ENCODE results near the gene HOXC11.

- TF ChIP-seq CTCF (conservative IDR thresholded peaks at IDR 0.05; ENCODE audit: low read depth in 2 of 2) (no peak), STAT1 (IDR thresholded peaks at IDR 0.05; ENCODE audit: unreplicated experiment) (no peak), ETS1 (IDR thresholded peaks at IDR 0.05) (no peak), POLR2AphosphoS5 (IDR thresholded peaks at IDR 0.05; ENCODE audit: low read depth) (no peak), JUNB (IDR thresholded peaks at IDR 0.05; ENCODE audit: unreplicated experiment) (no peak), CREB1 (CRISPR knock-in tag; IDR thresholded peaks at IDR 0.05; ENCODE audit: low read depth) (no peak), EZH2phosphoT487 (IDR thresholded peaks at IDR 0.05; ENCODE audit: unreplicated experiment) (peak; percentile 25), EZH2 (IDR thresholded peaks at IDR 0.05; ENCODE audit: low read depth, unreplicated experiment) (peak; percentile 32), ZNF114 (CRISPR knock-in tag; IDR thresholded peaks at IDR 0.05) (no peak), ZNF462 (CRISPR knock-in tag; IDR thresholded peaks at IDR 0.05) (no peak)
- TF ChIP-seq, protein P1, sequence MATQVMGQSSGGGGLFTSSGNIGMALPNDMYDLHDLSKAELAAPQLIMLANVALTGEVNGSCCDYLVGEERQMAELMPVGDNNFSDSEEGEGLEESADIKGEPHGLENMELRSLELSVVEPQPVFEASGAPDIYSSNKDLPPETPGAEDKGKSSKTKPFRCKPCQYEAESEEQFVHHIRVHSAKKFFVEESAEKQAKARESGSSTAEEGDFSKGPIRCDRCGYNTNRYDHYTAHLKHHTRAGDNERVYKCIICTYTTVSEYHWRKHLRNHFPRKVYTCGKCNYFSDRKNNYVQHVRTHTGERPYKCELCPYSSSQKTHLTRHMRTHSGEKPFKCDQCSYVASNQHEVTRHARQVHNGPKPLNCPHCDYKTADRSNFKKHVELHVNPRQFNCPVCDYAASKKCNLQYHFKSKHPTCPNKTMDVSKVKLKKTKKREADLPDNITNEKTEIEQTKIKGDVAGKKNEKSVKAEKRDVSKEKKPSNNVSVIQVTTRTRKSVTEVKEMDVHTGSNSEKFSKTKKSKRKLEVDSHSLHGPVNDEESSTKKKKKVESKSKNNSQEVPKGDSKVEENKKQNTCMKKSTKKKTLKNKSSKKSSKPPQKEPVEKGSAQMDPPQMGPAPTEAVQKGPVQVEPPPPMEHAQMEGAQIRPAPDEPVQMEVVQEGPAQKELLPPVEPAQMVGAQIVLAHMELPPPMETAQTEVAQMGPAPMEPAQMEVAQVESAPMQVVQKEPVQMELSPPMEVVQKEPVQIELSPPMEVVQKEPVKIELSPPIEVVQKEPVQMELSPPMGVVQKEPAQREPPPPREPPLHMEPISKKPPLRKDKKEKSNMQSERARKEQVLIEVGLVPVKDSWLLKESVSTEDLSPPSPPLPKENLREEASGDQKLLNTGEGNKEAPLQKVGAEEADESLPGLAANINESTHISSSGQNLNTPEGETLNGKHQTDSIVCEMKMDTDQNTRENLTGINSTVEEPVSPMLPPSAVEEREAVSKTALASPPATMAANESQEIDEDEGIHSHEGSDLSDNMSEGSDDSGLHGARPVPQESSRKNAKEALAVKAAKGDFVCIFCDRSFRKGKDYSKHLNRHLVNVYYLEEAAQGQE (IDR thresholded peaks at IDR 0.05; ENCODE audit: unreplicated experiment) = no peak
These were observed 15.9 kb upstream of the HOXC11 start for GRCh38 chr12:53956914-53957536.

Data from GM23338 (cell line).